ENCODE measurements around the gene PTPN2. TPM values are rescaled to one million over a fixed set of nuclear protein-coding genes. Genes with fewer than 3 reads are reported as not detected.

Gene PTPN2
- total RNA-seq, 2 donors from 2014 or later: 47.3 to 48.5 TPM

- Histone ChIP-seq H3K4me1 (ENCODE audit: control insufficient read depth, insufficient read depth, low read length) (no peaks in the 10 kb centered on the region), H3K9me3 (ENCODE audit: control insufficient read depth, low read length) (no peaks in the 10 kb centered on the region), H3K27ac (ENCODE audit: low read depth, low read length) (no peak overlapping the region), H3K27me3 (ENCODE audit: control insufficient read depth, insufficient read depth, low read length, poor library complexity, severe bottlenecking) (no peaks in the 10 kb centered on the region), H3K4me3 (ENCODE audit: low read length) (no peak overlapping the region), H3K36me3 (ENCODE audit: control insufficient read depth, insufficient read depth, low read length) (peaks cover 13% of the 10 kb centered on the region), H3K9ac (ENCODE audit: extremely low read depth, low read length, poor library complexity, severe bottlenecking) (no peak overlapping the region)
- Mint-ChIP-seq H3K36me3 (ENCODE audit: low read depth) (peaks cover 29% of the 10 kb centered on the region), H3K27ac (no peak overlapping the region), H3K4me1 (peaks cover 14% of the 10 kb centered on the region), H3K4me3 (no peak overlapping the region), H3K27me3 (ENCODE audit: insufficient read depth) (no peaks in the 10 kb centered on the region), H3K9me3 (no peaks in the 10 kb centered on the region)
- DNase-seq: no peak
- 85 to 100% methylated on average over 1 to 3 of the region's 4 CpGs for WGBS, 2 experiments (ENCODE audit: insufficient coverage in 1 of 2, insufficient read length in 1 of 2)
- no peak for TF ChIP-seq CTCF (conservative IDR thresholded peaks at IDR 0.05)
These were observed 26.0 kb downstream of the PTPN2 start for GRCh38 chr18:12857991-12858544.

- DNase-seq: no peak
These were observed 26.7 kb downstream of the PTPN2 start for GRCh38 chr18:12857215-12857905.

GRCh38 chr18:12855916-12856315 lies 28.1 kb downstream of the PTPN2 start:
- no peaks in the 10 kb centered on the region for H3K27me3 ChIP-seq (ENCODE audit: control insufficient read depth, insufficient read depth, low read length, poor library complexity, severe bottlenecking)
- no peak for DNase-seq
- H3K36me3 ChIP-seq (ENCODE audit: control insufficient read depth, insufficient read depth, low read length): peaks cover 18% of the 10 kb centered on the region
- no peak overlapping the region for H3K9ac ChIP-seq (ENCODE audit: extremely low read depth, low read length, poor library complexity, severe bottlenecking)
- no peak overlapping the region for H3K27ac Mint-ChIP-seq
- H3K4me3 ChIP-seq (ENCODE audit: low read length): no peak overlapping the region
- H3K27me3 Mint-ChIP-seq (ENCODE audit: insufficient read depth): no peaks in the 10 kb centered on the region
- no peaks in the 10 kb centered on the region for H3K9me3 ChIP-seq (ENCODE audit: control insufficient read depth, low read length)
- TF ChIP-seq CTCF (conservative IDR thresholded peaks at IDR 0.05): no peak
- H3K27ac ChIP-seq (ENCODE audit: low read depth, low read length): no peak overlapping the region
- no peaks in the 10 kb centered on the region for H3K4me1 Mint-ChIP-seq
- no peaks in the 10 kb centered on the region for H3K9me3 Mint-ChIP-seq
- 92 to 96% methylated on average over 4 of the region's 4 CpGs for WGBS, 2 experiments (ENCODE audit: insufficient coverage in 1 of 2, insufficient read length in 1 of 2)
- no peaks in the 10 kb centered on the region for H3K4me1 ChIP-seq (ENCODE audit: control insufficient read depth, insufficient read depth, low read length)
- no peak overlapping the region for H3K4me3 Mint-ChIP-seq
- peaks cover 29% of the 10 kb centered on the region for H3K36me3 Mint-ChIP-seq (ENCODE audit: low read depth)

More at GRCh38 chr18:12857215-12857905, 26.7 kb downstream of the PTPN2 start:
- TF ChIP-seq CTCF (conservative IDR thresholded peaks at IDR 0.05): no peak
- peaks cover 7% of the 10 kb centered on the region for H3K4me1 Mint-ChIP-seq
- Histone ChIP-seq H3K27ac (ENCODE audit: low read depth, low read length) (no peak overlapping the region), H3K4me1 (ENCODE audit: control insufficient read depth, insufficient read depth, low read length) (no peaks in the 10 kb centered on the region), H3K9ac (ENCODE audit: extremely low read depth, low read length, poor library complexity, severe bottlenecking) (no peak overlapping the region), H3K9me3 (ENCODE audit: control insufficient read depth, low read length) (no peaks in the 10 kb centered on the region), H3K4me3 (ENCODE audit: low read length) (no peak overlapping the region), H3K36me3 (ENCODE audit: control insufficient read depth, insufficient read depth, low read length) (peaks cover 18% of the 10 kb centered on the region), H3K27me3 (ENCODE audit: control insufficient read depth, insufficient read depth, low read length, poor library complexity, severe bottlenecking) (no peaks in the 10 kb centered on the region)
- no peaks in the 10 kb centered on the region for H3K27me3 Mint-ChIP-seq (ENCODE audit: insufficient read depth)
- no peak overlapping the region for H3K4me3 Mint-ChIP-seq
- no peaks in the 10 kb centered on the region for H3K9me3 Mint-ChIP-seq
- 81 to 89% methylated on average over 2 to 5 of the region's 6 CpGs for WGBS, 2 experiments (ENCODE audit: insufficient coverage in 1 of 2, insufficient read length in 1 of 2)
- peaks cover 29% of the 10 kb centered on the region for H3K36me3 Mint-ChIP-seq (ENCODE audit: low read depth)
- no peak overlapping the region for H3K27ac Mint-ChIP-seq
